PC-9 (cell line): ENCODE data around the gene ZNF687.

ENCODE experiments used
- CTCF ChIP-seq: fragments of 200-600 bp; sonication (generic); conservative IDR thresholded peaks from 2 replicates; pipeline ENCODE4 v1.6.1; 2017; ENCODE audit warnings: mixed run types, antibody characterized with exemption, mild to moderate bottlenecking, moderate library complexity
- EZH2 ChIP-seq: fragments of 200-600 bp; sonication (generic); IDR thresholded peaks from 2 replicates; pipeline ENCODE4 v1.8.0; 2017; ENCODE audit warnings: antibody characterized with exemption, low read depth

GRCh38 chr1:151235235-151235634 lies 46.9 kb upstream of the ZNF687 start:
- TF ChIP-seq CTCF, result no peak
- no peak for TF ChIP-seq EZH2
